C4-2B (cell line): ENCODE measurements around the gene USP6NL.

Source experiments
- ZFX ChIP-seq: fragments of 450-650 bp; IDR thresholded peaks from 2 replicates; pipeline ENCODE4 v1.6.1; 2017
- TF ChIP-seq, protein P1 (sequence below): fragments of 450-650 bp; conservative IDR thresholded peaks from 2 replicates; pipeline ENCODE4 v1.5.1; 2017; ENCODE audit warnings: mild to moderate bottlenecking

DNA sequence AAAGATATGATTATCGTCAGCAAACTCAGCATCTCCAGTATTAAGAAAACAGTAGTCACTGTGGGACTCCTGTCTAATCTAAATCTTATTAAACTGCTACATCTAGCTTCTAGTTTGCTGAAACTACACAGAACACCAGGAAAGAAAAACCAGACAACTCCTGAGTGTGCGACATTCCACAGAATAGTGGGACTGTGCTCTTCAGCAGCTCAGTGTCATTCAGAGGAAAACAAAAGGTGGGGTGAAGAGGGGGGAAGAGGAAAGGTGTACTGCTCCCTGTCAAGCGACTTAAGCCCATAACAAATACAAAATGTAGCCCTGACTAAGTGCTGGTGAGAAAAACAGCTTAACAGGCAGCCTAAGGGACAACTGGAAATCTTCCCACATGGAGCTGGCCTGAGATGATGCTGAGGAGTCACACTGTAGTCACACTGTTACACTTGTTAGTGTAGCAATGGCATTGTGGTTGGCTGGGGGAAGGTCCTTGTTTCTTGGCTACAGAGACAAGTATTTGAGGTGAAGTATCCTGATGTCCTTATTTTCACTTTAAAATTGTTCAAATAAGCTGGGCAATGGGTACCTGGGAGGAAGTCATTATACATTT lies 135.5 kb downstream of the USP6NL start:
- TF ChIP-seq, protein P1, sequence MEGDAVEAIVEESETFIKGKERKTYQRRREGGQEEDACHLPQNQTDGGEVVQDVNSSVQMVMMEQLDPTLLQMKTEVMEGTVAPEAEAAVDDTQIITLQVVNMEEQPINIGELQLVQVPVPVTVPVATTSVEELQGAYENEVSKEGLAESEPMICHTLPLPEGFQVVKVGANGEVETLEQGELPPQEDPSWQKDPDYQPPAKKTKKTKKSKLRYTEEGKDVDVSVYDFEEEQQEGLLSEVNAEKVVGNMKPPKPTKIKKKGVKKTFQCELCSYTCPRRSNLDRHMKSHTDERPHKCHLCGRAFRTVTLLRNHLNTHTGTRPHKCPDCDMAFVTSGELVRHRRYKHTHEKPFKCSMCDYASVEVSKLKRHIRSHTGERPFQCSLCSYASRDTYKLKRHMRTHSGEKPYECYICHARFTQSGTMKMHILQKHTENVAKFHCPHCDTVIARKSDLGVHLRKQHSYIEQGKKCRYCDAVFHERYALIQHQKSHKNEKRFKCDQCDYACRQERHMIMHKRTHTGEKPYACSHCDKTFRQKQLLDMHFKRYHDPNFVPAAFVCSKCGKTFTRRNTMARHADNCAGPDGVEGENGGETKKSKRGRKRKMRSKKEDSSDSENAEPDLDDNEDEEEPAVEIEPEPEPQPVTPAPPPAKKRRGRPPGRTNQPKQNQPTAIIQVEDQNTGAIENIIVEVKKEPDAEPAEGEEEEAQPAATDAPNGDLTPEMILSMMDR = no peak
- no peak for TF ChIP-seq ZFX
